ENCODE data around the gene EPN2.

DNA sequence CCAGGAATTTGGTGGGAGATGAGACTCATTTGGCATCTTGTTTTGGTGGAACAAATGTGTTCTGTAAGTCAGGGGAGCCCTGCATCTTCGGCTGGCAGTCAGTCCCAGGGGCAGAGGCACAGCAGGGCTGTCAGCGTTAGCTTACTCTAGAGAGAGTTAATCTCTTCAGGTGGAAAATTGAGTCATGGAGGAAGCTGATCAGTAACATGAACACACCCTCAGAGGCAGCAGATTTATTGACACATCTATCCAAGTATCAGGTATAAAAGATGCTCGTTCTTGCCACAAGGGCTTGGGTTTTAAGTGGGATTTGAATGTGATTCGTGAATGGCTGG is 55.2 kb downstream of the EPN2 start:
- TF ChIP-seq, protein P1, sequence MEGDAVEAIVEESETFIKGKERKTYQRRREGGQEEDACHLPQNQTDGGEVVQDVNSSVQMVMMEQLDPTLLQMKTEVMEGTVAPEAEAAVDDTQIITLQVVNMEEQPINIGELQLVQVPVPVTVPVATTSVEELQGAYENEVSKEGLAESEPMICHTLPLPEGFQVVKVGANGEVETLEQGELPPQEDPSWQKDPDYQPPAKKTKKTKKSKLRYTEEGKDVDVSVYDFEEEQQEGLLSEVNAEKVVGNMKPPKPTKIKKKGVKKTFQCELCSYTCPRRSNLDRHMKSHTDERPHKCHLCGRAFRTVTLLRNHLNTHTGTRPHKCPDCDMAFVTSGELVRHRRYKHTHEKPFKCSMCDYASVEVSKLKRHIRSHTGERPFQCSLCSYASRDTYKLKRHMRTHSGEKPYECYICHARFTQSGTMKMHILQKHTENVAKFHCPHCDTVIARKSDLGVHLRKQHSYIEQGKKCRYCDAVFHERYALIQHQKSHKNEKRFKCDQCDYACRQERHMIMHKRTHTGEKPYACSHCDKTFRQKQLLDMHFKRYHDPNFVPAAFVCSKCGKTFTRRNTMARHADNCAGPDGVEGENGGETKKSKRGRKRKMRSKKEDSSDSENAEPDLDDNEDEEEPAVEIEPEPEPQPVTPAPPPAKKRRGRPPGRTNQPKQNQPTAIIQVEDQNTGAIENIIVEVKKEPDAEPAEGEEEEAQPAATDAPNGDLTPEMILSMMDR (IDR thresholded peaks at IDR 0.05), result no peak
- TF ChIP-seq POLR2AphosphoS5 (IDR thresholded peaks at IDR 0.05), result no peak
- no peak for TF ChIP-seq POLR2A (IDR thresholded peaks at IDR 0.05)
